HG03039 (cell line): Measurements from ENCODE around the gene IGLL1.
"Not testable (repeated sequence)": the region's sequence is repeated elsewhere in the genome, so short reads cannot be mapped to it uniquely, and the experiment has no call there.

Experiments used
- ATAC-seq: cut with Tn5 transposase; IDR thresholded peaks from one replicate; pipeline ENCODE4 v1.9.1; 2021; ENCODE audit warnings: mild to moderate bottlenecking, moderate library complexity; ENCODE audit not compliant: unreplicated experiment

Gene IGLL1

DNA sequence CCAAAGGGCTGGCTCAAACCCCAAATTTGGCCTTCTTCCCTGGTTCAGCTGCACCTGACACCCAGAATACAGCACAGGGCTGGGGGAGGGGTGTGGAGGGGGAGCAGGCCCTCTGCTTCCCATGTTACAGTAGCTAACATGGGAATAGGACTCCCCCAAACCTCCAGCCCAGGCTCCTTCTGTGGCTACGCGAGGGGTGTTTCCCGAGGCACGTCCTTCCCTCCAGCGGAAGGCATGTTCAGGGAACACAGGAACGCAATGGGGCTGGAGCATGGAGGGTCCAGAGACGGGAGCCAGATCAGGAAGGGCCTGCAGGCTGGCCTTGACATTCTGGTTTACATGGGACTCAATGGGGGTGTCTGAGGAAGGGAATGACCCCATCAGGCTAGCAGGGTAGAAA, 11.8 kb upstream of the IGLL1 start:
- ATAC-seq, result no peak

DNA sequence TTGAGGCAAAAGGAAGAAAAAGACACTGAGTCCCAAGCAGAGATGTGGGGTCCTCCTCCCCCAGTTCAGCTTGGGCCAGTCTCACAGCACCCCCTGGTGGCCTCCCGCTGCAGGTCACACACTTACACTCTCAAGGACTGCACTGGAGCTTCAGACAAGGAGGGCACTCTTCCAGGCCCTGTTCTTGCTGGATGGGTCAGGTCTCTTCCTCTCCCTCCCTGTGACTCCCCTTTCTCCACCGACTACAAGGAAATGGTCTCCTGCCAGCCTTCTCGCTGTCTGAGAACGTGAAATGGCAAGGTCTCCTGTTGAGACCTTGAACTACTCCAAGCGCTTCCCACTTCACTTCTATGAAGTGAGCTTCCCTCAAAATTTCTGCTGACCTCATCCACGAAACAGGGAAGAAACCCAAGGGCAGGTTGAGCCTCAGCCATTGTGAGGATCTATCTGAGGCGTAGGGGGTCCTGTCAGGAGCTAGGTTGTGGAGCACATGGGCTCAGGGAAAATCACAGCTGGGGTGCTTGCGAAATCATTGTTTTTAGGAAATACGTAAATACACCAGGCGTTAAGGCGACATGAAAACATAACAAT, 11.2 kb upstream of the IGLL1 start:
- ATAC-seq, result no peak

DNA sequence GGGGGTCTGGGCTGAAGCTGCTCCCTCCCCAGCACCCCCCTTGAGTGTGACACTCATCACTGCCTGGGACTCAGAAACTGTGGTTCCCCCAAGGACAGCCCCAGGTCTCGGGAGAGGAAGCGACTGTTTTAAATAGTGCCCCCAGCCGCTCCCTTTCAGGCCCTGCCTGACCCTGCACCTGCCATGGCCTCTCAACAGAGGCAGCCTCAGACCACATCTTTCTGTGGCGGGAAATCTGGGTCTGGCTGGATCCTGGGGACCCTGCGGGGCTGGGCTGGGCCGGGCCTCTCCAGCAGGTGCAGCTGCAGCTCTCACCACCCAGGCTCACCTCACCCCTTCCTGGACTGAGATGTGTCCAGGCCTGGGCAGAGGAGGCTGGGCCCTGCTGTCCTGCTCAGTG, 3.7 kb upstream of the IGLL1 start:
- ATAC-seq, result no peak

GRCh38 chr22:23583153-23583552, 3.1 kb upstream of the IGLL1 start:
- no peak for ATAC-seq

DNA sequence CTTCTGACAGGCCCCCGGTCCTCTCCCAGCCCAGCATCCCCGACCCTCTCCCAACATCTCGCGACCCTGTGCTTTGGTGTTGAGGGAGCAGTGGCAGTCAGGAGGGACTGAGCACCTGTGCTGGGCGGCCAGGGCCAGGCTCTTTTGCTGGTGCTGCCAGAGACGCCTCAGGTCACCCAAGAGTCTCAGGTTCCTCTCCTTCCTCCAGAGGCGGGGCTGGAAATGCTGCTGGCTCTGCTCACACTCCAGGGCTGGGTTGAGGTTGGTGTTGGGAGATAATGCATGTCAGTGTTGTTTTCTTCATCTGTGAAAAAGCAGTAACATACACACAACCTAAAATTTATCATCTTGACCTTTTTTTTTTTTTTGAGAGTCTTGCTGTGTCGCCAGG, 1.2 kb upstream of the IGLL1 start:
- no peak for ATAC-seq

- no peak for ATAC-seq
Observed at GRCh38 chr22:23580576-23581259, 628 bp upstream of the IGLL1 start.

GRCh38 chr22:23579280-23579679, 810 bp downstream of the IGLL1 start:
- no peak for ATAC-seq

DNA sequence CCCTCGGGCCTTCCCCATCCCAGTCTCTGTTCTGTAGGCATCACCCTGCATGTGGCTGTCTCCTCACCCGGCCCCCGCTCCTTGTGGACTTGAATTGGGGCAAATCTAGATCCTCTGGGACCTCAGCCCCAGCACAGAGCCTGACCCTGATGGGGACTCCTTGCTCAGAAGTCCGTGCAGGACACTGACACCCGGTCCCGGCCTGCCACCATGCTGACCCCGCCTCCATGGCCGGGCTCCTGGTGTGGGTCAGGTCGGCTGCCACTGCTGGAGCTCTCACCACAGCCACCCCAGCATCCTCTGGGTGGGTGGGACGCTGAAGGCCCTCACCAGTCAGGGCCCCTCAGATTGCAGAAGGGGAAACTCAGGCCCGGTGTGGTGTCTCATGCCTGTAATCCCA, 1.8 kb downstream of the IGLL1 start:
- no peak for ATAC-seq

DNA sequence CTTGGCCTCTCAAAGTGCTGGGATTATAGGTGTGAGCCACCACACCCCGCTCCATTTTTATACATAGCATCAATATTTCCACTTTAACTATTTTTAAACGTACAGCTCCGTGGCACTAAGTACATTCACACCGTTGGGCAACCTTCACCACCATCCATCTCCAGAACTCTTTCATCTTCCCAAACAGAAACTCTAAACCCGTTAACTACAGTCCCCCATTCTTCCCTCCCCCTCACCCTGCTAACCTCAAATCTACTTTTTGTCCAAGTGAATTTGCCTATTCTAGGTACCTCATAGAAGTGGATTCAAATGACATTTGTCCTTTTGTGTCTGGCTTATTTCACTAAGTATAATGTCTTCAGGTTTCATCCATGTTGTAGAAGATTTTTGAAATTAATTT, 3.4 kb downstream of the IGLL1 start:
- ATAC-seq, result no peak

- no peak for ATAC-seq
Observed at GRCh38 chr22:23575601-23576000, 4.5 kb downstream of the IGLL1 start.

GRCh38 chr22:23574877-23575276, 5.2 kb downstream of the IGLL1 start:
- no peak for ATAC-seq

DNA sequence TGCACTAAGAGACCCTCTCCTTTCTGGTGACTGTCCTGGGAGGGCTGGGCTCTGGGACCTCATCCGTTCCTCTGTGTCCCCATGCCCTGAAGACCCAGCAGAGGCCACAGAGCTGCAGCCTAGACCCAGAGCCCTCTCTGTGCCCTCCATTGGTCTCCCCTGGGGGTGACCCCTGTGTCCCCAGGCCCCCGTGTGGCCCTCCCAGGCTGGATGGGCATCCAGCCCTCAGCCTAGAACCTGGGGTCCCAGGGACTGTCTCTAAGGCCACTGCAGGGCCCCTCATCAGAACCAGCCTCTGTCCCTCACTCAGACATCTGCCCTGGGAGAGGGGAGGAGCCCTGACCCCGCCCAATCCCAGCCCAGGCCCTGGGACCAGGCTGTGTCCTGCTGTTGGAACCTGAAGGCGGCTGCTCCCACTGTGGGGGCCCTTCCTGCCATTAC, 5.7 kb downstream of the IGLL1 start:
- ATAC-seq, result no peak

- ATAC-seq, result not testable (repeated sequence)
Observed at GRCh38 chr22:23573701-23574235, 6.3 kb downstream of the IGLL1 start.

DNA sequence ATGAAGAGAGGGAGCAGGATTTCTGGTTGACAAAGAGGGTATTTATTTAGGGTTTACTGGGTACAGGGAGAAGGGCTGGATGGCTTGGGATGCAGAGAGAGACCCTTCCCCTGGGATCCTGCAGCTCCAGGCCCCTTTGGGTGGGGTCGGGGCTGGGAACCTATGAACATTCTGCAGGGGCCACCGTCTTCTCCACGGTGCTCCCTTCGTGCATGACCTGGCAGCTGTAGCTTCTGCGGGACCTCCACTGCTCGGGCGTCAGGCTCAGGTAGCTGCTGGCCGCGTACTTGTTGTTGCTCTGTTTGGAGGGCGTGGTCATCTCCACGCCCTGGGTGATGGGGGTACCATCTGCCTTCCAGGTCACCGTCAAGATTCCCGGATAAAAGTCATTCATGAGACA, 7.0 kb downstream of the IGLL1 start:
- ATAC-seq, result not testable (repeated sequence)

DNA sequence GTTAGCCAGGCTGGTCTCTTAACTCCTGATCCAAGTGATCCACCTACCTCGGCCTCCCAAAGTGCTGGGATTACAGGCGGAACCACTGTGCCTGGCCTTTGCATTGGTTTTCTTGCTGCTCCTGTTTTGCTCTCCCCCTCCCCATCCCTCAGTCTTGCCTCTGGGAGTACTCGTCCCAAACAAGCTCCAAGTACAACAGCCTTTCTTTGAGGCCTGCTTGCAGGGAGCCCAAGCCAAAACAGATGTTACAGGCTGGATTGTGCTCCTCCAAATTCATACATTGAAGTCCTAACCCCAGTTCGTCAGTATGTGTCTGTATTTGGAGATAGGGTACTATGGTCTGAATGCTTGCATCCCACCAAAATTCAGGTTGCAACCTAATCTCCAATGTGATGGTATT, 8.6 kb downstream of the IGLL1 start:
- ATAC-seq, result no peak

DNA sequence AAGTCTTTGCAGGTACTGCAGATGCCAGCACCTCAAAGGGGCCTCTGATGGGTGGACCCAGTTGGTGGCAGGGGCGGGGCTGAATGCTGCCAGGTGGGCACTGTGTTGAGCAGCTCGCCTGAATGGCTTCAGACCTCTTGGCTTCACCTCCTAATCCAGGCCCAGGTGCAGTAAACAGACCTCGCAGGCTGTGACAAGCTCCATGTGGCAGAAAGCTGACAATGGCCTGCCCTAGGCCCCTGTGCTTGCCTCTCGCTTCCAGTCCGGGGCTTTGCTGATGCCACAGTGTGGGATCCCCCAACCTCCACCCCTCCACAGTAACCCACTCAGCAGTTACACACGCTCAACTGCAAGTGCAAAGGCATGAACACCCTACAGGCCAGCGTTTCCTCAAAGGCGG, 9.4 kb downstream of the IGLL1 start:
- ATAC-seq, result no peak

DNA sequence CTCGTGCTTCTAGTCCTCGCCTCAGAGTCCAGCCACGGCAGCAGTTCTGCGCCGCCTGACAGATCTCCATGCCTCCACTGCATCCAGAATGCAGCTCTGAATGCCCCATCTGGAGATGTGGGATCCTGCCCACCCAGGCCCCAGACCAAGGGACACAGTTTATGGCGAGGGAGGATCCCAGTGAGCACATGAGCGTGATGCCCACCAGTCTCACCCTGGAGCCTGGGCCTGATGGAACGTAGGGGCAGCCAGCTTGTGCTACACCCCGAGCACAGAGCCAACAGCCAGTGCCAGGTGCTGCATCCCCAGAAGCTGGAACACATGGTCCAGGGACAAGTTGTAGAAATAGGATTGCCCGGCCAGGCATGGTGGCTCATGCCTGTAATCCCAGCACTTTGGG, 10.4 kb downstream of the IGLL1 start:
- ATAC-seq, result no peak

GRCh38 chr22:23569291-23569690, 10.8 kb downstream of the IGLL1 start:
- ATAC-seq, result no peak

DNA sequence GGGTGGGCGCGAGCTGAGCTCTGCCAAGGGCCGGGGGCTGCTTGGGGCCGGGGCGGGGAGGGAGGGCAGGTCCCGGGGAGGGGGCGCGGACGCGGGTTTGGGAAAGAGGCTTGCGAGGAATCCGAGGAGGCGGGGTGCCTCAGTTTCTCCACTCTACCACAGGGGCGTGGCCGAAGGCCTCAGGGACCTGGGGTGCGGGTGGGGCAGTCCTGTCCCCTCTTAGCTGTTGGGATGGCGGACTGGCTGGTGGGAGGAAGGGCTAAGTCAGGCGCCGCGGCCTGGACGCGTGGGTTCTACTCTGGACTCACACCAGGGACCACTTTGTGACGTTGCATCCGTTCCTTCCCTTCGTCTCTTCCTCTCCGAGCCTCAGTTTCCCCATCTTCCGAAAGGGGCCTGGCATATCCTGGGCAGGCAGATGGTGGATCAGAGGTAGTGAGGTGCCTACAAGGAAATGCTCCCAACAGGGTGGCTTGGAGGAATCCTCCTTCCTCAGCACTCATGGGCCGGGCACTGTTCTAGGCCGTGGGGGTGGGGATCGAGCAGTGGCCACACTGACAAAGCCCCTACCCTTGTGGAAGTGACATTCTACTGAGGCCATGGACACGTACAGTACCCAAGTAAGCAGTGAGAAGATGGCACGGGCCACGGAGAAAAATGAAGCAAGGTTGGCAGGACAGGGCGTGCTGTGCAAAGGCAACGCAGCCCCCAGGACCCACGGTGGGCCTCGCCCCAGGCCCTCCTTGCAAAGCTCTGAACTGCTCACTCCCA, 13.2 kb downstream of the IGLL1 start:
- no peak for ATAC-seq

GRCh38 chr22:23565915-23566704, 14.0 kb downstream of the IGLL1 start:
- ATAC-seq, result no peak

DNA sequence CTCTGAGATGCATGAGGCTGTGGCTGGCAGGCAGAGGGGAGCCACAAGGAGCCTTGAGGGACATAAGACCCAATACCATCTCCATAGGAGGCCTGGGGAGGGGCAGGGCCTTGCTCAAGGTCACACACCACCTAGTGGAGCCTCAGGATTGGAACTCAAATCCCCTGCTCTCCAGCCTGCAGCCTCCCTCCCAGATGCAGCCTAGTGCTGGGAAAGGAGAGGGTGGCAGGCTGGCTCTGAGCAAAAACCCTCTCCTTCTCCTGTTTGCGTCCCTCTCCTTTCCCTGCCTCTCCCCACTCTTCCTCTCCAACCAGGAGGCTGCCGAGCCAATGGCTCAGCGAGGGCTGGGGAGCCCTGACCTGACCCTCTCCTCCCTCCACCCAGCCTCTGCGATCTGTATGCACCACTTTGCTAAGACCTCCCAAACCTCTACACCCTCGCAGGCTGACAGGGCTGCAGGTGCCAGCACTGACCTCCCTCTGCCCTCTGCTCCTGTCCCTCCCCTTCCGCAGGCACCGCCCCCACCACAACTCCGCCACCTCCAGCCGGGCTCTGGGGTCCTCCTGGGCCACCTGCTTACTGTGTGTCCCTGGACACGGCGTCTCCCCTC, 14.7 kb downstream of the IGLL1 start:
- ATAC-seq, result no peak
